Hepatocyte (in vitro differentiated cells): ENCODE results near the gene KCNQ5.

Experiments used
- CTCF ChIP-seq: fragments of 200-600 bp; sonication (generic); IDR thresholded peaks from 2 replicates; pipeline ENCODE4 v1.5.1; 2016; ENCODE audit warnings: antibody characterized with exemption, mild to moderate bottlenecking; ENCODE audit not compliant: poor library complexity
- EZH2 ChIP-seq: fragments of 200-600 bp; sonication (generic); IDR thresholded peaks from 2 replicates; pipeline ENCODE4 v1.6.1; 2016; ENCODE audit warnings: antibody characterized with exemption, mild to moderate bottlenecking, borderline replicate concordance

GRCh38 chr6:73209117-73209516, 587.3 kb downstream of the KCNQ5 start:
- TF ChIP-seq CTCF: no peak
- TF ChIP-seq EZH2: no peak
